ENCODE measurements around the gene IGFBP5. TPM values are rescaled to one million over a fixed set of nuclear protein-coding genes. Genes with fewer than 3 reads are reported as not detected.

IGFBP5 gene
- 0.21 to 0.31 TPM (median 0.30 TPM) in 5 replicates for total RNA-seq (2022; extraction: Qiagen RNA extraction; ENCODE audit: low read depth)

GRCh38 chr2:216695401-216695821 lies at the start of gene IGFBP5:
TSS of gene IGFBP5 (minus strand) at chr2:216695549. CDS start at chr2:216694775, 774 bp downstream.

GRCh38 chr2:216632952-216633615 lies 62.3 kb downstream of the IGFBP5 start, which contains the start of gene IGFBP2:
TSS of gene IGFBP2 (plus strand) at chr2:216633420. CDS start at chr2:216633524, 104 bp downstream.

Other genes with a start within 250 kb of the IGFBP5 start
- gene RPL37A, start 196.7 kb downstream of the IGFBP5 start, total RNA-seq (2022; extraction: Qiagen RNA extraction; ENCODE audit: low read depth), result 5,193 to 5,494 TPM (median 5,225 TPM) in 5 replicates
- gene IGFBP2, start 62.1 kb downstream of the IGFBP5 start, total RNA-seq (2022; extraction: Qiagen RNA extraction; ENCODE audit: low read depth), result 53.4 to 81.9 TPM (median 74.3 TPM) in 5 replicates
- not detected in 5 replicates for gene TNP1, start 164.5 kb upstream of the IGFBP5 start, total RNA-seq (2022; extraction: Qiagen RNA extraction; ENCODE audit: low read depth)